Smooth muscle cell of the brain vasculature (primary cell): ENCODE results near the gene APLF.
"Not testable (repeated sequence)": the region's sequence is repeated elsewhere in the genome, so short reads cannot be mapped to it uniquely, and the experiment has no call there.

Source experiments
- DNase-seq: peaks from one replicate; pipeline ENCODE4 v3.0.0-alpha.2; 2012; ENCODE audit warnings: low read depth, low spot score

Gene APLF

DNA sequence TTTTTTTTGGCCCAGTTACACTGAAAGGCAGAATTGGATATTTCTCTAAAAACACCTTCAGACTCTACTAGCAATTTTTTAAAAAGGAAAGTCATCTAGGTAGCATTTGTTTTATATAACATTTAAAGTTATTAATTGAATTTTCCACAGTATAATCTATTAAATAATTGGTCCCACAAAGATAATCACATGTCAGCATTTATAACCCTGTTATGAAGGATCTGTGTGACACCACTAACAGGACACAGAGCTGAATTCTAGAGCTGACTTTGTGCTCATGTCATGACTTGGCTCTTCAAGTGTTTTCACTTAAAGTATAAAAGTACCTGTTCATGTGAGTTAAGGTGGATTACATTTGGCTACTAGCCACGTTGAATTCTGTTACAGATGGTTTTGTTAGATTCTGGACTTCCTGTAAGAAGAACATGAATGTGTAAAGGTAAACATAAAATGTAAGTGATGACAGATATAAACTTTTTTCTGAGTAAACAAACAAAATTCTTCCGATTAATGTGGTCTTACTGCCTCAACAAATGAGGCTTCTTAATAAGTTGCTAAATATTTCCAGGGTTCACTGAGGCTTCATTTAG, 106.9 kb downstream of the APLF start:
- no peak for DNase-seq

DNA sequence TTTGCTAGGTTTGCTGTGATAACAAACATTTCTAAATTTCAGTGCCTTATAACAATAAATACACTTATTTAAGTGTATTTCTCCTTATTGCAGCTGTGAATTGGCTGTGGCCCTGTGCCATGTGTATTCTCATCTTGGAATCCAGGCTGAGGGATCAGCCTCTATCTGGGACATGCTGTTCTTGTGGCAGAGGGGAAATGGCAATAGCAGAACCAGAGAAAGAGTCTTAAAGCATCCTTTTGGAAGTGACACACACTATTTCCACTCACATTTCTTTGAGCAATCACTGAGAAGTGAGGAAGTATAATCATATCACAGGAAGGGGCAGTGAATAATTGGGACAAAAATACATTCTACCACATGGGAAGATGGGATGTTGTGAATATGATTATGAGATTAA, 109.8 kb downstream of the APLF start:
- no peak for DNase-seq

DNA sequence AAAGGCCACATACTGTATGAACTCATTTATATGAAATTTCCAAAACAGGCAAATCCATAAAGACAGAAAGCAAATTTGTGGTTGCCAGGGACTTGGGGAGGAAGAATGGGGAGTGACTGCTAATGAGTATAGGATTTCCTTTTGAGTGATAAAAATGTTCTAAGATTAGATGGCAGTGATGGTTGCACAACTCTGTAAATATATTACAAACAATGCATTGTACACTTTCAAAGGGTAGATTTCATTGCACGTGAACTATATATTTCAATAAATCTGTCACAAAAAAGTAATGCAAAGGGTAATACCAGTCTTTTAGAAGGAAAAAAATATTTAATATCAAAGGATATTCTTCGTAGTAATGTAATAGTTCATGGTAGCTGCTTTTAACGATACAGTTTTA, 112.3 kb downstream of the APLF start:
- no peak for DNase-seq

DNA sequence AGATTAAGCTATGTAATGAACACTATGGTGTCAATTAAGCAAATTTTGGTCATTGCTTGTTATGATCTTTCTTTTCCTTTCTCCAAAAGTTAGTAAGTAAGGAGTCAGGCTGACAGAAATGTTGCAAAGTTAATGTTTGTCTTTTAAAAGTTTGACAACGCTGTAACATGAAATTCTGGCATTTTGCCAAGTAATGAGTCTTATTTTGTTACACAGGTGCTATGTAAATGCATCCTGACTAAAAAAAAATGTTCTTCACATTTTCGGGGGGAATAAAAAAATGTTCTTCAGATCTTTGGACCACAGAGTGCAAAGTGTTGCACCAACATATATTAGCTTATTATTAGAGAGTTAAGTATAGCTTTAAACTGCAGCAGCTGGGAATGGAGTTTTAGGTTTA, 121.2 kb downstream of the APLF start:
- DNase-seq = no peak

DNA sequence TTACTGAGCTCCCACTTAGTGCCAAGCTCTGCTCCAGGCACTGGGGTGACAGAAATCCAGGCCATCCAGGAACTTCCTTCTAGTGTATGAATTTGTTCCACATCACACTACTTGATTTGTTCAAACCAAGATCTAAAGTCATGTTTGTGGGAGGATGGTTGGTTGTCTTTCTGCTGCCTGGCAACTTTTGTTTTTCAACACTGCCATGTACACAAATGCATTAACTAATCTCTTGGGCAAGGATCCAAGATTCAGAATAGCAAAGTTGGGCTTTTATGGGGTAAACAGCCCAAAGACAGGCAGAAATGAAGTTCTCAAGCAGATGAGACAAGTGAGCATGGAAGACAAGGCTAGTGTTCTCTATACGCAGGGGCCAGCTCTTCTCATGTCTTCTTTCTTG, 122.6 kb downstream of the APLF start:
- DNase-seq = no peak

DNA sequence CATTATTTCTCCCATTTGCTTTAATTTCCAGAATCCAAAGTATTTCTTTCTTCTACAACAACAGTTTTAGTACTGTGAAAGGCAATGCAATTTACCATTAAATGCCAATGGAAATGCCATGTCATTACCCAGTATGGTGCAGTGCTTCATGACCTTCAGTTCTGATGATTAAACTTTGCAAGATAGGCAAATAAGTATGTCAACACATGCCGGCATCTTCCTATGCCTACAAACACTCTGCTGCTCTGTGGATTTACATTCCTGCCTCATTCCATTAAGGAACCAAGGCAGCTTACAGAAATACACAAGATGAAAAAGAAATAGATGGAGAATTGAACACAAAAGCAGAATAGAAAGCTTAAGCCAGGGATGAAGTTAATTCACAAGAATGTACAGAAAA, 123.3 kb downstream of the APLF start:
- no peak for DNase-seq

DNA sequence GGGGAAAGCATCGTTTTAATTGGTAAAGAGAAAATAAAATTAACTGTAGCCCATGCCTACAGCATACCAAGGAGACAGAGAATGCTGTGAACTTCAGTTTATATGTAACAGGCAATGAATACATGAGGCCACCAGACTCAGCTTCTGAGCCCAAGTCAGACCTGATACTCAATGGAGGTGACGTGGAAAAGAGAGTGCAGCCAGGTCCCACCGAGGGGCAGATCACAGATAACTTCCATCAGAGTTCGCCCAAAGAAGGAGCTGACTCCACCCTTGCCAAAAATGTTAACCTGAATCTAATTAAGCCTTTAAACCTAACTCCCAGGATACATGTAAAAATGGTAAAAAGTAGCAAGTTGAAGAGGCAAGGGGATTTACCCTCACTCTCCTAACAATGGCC, 123.8 kb downstream of the APLF start:
- DNase-seq = no peak

DNA sequence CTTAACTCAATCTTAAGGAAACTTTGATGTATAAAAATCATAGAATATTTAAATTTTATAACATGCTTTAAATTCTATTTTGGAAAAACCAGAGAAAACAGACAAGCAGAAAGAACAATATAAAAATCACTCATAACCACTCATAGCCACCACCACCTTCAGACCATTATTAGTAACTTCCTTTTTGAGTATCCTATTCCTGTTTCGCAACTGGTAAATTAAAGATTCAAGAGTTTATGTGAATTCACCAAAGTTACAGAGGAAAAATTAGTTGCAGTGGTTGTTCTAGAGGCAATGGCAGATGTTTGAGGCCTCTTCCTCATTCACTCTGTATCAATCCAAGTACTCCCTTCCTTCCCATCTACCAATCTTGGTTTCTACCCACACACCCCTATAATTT, 126.7 kb downstream of the APLF start:
- no peak for DNase-seq

DNA sequence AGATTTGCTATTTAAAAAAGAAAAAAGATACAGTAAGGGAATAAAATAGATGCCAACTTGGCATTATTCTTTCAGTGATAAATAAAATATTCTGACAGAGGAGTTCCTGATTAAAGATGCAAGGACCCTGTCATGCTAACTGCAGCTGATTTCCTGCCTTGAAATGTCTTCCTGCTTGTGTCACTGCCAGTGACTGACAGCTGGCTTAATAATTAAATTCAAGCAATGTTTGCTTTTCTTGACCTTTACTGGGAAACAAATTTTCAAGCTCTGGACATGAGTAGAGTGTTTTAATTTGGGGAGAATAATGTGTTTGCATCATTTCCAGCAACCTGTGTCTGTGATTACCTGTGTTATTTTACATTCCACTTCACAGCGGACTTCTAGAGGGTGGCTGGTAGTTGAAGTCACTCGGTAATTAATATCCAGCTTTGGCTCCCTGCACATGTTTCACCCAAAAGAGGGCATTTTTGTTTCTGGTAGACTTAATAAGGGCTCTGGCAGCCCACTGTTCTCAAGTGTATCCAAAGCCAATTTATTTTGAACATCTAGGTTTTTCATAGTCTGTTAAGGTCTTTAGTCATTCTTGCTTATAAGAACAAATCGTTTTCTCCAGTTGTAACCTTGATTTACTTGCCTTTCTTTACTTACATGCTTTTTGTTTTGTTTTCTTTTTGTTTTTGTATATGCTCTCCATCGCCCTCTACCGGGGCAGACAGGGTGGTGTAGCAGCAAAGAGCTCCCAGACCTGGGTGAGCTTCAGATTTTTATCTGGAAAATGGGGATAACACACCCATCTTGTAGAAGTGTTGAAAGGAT, 127.5 kb downstream of the APLF start:
- DNase-seq = peak; percentile 12

DNA sequence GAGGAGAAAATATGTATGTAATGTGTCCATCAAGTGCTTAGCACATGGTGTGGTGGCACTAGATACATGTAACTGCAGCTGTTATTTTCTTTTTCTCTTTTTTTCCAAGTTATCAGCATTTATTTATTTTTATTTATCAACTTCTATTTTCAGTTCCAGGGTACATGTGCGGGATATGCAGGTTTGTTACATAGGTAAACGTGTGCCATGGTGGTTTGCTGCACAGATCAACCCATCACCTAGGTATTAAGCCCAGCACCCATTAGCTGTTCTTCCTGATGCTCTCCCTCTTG, 128.1 kb downstream of the APLF start:
- DNase-seq = not testable (repeated sequence)

DNA sequence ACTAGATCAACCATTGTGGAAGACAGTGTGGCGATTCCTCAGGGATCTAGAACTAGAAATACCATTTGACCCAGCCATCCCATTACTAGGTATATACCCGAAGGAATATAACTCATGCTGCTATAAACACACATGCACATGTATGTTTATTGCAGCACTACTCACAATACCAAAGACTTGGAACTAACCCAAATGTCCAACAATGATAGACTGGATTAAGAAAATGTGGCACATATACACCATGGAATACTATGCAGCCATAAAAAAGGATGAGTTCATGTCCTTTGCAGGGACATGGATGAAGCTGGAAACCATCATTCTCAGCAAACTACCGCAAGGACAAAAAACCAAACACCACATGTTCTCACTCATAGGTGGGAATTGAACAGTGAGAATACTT, 133.1 kb downstream of the APLF start:
- not testable (repeated sequence) for DNase-seq

DNA sequence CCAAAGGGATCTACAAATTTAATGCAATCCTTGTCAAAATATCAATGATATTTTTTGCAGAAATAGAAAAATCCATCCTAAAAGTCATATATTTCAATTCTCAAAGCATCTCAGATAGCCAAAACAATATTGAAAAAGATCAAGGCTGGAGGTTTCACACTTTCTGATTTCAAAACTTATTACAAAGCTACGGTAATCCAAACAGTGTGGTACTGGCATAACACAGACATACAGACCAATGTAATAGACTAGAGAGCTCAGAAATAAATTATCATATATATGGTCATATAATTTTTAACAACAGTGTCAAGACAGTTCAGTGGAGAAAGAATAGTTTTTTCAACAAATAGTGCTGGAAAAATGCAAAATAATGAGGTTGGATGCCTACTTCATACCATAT, 135.7 kb downstream of the APLF start:
- DNase-seq = no peak

DNA sequence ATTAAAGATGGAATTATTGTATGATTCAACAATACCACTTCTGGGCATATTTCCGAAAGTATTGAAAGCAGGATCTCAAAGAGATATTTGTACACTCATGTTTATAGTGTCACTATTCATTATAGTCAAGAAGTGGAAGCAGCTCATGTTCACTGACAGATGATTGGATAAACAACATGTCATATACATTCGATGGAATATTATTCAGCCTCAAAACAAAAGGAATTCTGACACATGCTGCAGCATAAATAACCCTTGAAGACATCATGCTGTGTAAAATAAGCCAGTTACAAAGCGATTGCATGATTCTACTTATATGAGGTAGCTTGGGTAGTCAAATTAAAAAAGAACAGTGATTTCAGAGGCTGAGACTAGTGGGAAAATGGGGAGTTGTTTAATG, 136.7 kb downstream of the APLF start:
- DNase-seq = no peak

DNA sequence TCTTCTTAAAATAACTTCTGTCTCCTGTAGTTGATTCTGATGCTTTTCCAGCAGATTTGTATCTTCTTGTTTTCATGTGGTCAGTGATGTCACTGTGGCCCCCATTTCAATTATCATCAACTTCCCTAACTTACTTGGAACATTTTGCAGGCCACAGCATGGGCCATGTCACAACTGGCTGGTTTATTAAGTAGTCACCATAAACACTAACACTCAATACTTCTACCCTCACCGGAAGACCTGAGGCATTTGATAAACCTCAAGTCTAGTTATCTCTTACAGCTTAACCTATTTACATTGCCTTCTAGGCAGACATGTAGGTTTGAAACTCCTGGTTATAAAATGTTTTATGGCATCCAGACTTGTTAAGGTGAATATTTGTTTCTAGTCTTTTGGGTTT, 138.6 kb downstream of the APLF start:
- DNase-seq = no peak

DNA sequence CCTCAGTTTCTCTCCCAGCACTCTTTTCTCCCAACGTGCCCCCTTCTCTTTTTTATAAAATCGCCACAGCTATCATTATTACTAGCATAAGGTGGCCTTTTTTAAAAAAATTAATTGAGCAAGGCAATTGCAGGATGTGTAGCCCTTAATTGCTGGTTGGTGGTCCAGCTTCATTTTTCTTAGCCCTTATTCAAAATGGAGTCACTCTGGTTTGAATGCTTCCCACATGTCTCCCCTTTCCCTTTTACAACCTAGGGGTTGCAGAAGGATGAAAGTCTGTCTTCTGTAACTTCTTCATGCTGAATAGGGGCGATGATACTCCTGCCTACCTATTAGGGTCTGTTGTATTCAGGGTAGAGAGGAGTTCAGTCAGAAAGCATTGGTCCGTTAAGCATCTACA, 139.4 kb downstream of the APLF start:
- DNase-seq = no peak

DNA sequence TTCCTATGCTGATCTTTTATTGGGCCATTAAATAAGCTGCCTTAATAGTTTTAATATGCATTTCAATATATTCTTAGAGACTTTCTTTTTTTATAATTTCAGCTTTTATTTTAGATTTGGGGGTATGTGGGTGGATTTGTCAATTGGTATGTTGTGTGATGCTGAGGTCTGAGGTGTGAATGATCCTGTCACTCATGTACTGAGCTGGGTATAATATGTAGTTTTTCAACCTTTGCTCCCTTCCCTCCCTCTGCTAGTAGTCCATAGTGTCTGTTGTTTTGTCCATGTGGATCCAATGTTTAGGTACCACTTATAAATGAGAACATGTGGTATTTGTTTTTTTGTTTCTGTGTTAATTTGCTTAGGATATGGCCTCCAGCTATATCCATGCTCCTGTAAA, 140.5 kb downstream of the APLF start:
- no peak for DNase-seq

DNA sequence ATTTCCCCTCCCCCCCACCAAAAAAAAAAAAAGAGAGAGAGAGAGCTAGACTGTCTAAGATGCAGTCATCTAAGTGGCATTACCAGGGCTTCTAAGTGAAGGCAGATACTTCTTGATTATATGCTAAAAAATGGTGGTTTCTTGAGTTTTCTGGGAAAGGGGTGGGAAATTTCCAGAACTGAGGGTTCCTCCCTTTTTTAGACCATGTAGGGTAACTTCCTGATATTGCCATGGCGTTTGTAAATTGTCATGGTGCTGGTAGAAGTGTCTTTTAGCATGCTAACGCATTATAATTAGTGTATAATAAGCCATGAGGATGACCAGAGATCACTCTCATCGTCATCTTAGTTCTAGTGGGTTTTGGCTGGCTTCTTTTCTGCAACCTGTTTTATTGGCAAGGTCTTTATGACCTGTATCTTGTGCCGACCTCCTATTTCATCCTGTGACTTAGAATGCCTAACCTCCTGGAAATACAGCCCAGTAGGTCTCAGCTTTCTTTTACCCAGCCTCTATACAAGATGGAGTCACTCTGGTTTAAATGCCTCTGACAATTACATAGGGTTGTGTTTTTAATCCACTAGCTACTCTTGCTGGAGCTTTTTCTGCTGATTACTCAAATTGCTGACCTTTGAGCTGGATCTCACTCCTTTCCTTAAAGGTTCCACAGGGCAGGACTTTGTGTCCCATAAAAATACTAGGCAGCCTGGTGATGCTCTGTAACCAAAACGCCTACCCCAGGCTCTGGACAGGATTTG, 145.6 kb downstream of the APLF start:
- no peak for DNase-seq

DNA sequence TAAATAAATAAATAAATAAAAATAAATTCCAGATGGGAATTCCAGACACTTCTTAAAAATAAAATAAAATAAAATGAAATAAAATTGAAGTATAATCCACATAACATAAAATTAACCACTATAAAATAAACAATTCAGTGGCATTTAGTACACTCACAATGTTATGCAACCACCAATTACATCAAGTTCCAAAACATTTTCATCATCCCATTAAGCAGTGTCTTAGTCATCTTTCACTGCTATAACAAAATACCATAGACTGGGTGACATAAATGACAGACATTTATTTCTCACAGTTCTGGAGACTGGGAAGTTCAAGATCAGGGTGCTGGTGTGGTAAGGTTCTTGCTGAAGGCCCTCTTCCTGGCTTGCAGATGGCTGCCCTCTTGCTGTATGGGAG, 153.4 kb downstream of the APLF start:
- no peak for DNase-seq

DNA sequence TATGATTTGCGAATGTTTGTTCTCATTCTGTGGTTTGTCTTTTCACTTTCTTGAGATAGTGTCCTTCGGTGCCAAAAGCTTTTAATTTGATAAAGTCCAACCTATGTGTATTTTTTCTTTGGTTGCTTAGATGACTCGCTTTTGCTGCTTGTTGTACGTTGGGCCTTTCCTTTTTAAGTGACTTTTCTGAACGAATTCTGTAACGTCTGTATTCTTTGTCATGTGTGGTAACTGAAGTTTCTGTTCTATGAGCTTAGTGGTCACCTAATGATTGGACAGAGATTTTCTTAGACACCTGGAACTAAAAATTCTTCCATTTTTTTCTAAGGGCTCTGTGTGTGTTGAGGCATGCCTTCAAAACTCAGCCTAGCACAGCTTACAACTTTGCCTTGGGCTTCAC, 156.4 kb downstream of the APLF start:
- DNase-seq = no peak

DNA sequence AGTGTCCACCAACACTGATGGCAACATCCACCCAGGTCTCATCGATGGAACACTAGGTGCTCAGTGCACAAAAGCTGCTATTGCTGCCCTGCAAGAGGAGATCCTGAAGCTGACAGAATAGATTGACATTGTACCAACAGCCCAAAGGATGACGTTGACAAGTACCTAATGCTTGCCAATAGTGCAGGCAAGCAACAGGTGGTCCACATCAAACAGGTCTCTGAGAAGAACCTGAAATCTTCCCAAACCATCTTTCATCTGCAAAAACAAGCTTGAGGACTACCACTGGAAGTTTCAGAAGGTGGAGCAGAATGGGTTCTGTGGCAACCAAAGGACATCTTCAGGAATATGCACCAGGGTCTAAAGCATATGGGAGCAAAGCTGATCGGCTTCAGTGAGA, 160.2 kb downstream of the APLF start:
- DNase-seq = no peak
